Activated T-helper 1 cell treated with anti-CD3 and anti-CD28 coated beads, Interleukin-2, amount 50 U/mL, for 16 hours (primary cell): Measurements from ENCODE around the gene FOSB.
A peak's percentile ranks its signal among the peaks of the same experiment; 100 is the strongest.

Experiments used
- DNase-seq, 2 donors: peaks; one replicate each; pipeline ENCODE4 v3.0.0-alpha.2; 2020; ENCODE audit warnings: low read depth in 1 of 2, low spot score in 1 of 2

The FOSB gene

GRCh38 chr19:45478454-45479238 is 10.8 kb downstream of the FOSB start:
- DNase-seq = peak; percentile 79 to 83

- DNase-seq = no peak
These were observed 15.2 kb downstream of the FOSB start for GRCh38 chr19:45483033-45483432.

DNA sequence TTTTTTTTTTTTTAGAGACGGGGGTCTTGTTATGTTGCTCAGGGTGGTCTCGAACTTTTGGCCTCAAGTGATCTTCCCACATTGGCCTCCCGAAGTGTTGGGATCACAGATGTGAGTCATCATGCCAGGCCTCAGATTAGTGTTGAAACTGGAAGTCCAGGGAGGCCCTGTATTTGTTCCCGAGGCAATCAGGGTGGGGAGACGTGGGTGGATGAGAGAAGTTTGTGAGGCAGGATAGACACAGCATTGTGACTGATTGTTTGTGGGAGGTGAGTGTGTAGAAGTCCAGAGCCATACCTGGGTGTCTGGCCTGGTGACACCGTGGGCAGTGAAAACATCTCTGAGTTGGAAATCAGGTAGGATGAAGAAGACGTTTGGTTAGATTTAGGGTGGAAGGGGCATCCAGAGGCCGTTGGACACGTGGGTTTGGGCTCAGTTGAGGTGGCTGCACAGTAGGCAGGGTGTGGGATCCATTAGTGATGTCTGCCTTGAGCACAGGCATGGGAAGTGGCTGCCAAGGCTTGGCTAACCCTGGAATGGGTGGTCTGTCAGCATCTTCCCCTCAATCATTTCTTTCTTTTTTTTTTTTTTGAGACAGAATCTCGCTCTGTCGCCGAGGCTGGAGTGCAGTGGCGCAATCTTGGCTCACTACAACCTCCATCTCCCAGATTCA is 16.6 kb downstream of the FOSB start:
- DNase-seq = no peak

GRCh38 chr19:45485305-45486077 is 17.7 kb downstream of the FOSB start:
- DNase-seq = peak; percentile 93 to 97

DNA sequence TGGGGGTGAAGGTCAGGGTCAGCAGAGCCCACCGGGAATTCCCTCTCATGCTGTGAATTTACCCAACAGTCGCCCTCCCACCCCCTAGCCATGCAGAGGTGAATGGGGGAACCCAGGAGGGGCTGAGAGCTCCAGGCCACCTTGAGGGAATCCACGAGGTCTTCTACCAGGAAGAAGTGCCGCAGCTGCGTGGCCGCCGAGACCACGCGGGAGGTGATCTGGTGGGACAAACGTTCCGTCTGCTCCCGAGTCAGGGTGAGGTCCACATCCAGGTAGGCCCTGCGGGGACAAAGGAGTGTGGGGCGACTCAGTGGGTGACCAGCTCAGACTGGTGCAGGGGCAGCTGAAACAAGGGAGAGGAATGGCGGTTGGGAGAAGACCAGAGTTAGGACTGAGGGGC is 20.9 kb downstream of the FOSB start:
- DNase-seq = no peak

GRCh38 chr19:45489216-45489855 is 21.5 kb downstream of the FOSB start:
- no peak for DNase-seq

- DNase-seq = no peak
These were observed 24.4 kb downstream of the FOSB start for GRCh38 chr19:45492137-45492626.

DNA sequence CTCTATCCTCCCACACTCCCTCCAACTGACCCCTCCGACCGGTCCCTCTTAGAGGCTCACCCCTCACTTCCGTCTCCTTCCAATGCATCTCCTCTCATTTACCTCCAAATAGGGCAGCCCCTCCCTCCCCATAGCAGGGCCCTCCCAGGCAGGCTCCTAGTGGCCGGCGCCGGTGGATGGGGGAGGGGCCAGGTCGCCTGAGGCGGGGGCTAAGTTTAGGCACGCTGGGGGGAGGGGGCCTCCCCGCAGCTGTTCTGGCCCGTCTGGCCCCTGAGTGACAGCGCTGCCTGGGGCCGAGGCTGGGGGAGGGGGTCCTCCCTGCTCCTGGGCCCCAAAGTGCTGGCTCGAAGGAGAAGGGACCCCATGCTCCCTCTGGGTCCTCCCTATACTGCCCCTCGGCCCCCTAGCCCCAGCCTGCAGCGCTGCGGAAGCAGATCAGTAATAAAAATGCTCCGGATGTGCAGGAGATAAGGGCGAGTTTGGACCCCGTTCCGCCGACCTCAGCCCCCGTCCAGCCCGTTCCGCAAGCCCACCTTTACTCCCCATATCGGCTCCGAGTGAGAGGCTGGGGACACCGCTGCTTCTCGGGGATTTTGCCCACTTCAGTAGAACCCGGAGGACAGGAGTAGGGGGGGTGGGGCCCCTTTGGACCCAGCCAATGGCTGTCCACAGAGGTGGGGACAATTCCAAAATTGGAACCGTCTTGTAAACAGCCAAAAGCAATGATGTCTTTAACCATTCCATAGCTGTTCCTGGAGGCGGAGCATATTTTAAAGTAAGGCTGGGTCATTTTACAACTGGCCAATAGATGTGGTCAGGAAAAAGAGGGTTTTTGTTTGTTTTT is 25.1 kb downstream of the FOSB start:
- no peak for DNase-seq

- no peak for DNase-seq
These were observed 26.6 kb downstream of the FOSB start for GRCh38 chr19:45494261-45494916.

DNA sequence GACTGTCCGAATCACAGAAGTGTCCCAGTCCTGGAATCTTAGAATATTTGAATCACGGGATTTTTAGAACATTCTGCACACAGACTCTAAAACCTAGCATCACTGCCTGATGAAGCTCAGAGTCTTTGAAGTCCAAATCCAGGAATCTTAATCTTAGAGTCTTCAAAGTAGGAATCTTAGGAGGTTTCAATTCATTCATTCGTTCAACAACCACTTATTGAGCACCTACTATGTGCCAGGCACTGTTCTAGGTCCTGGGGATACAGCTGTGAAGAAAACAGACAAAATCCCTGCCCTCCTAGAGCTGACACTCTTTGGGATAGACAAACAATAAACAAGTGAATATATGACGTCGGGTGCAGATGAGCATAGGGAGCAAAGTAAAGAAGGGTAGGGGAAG is 27.4 kb downstream of the FOSB start:
- no peak for DNase-seq

GRCh38 chr19:45496349-45496953 is 28.7 kb downstream of the FOSB start:
- DNase-seq = no peak

DNA sequence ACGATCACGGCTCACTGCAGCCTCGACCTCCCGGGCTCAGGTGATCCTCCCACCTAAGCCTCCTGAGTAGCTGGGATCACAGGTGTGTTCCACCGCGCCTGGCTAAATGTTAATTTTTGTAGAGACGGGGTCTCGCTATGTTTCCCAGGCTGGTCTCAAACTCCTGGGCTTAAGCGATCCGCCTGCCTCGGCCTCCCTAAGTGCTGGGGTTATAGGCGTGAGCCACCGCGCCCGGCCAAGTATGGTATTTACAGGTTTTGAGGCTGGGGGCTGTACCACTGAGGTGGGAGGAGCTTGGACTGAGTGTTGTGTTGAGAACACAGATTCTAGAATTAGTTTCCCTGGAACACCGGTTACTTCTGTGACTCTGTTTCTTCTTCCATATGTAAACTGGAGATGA is 30.0 kb downstream of the FOSB start:
- DNase-seq = no peak

GRCh38 chr19:45498411-45499195 is 30.8 kb downstream of the FOSB start, which contains the start of gene PPM1N:
TSS of gene PPM1N (plus strand) at chr19:45498443. CDS start at chr19:45498473, 30 bp downstream.
- DNase-seq = no peak

GRCh38 chr19:45499196-45500180 is 31.7 kb downstream of the FOSB start:
- peak in 1 of 2 donors; percentile 35 for DNase-seq

DNA sequence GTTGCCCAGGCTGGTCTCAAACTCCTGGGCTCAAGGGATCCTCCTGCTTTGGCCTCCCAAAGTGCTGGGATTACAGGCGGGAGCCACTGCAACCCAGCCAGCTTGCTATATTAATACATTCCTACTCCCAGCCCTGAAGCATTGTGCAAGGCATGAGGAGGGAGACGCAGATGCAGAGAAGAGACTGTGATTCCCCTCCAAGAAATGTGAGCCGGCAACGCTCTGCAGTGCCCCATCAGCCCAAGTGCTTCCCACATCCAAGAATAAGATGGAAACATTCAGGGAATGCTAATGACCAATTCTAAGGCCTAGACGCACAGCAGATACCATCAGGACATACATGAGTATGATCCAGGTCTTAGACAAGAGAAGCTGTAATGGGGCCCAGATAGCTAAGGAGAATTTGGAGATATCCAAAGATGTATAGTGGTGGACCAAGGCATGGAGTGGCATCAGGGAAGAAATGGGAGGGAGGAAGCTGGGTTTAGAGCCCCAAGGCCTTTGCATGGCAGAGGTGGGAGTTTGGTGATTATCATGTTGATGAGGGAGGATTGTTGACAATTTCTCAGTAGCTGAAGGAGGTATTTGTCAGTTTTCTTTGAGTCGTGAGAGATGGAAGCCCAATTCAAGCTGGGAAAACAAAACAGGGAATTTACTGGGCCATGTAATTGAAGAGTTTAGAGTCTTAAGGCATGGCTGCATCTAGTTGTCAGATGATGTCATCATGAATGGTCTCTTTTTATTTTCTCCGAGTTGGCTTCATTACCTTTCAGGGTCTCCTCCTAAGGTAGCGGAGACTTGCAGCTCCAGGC is 33.3 kb downstream of the FOSB start:
- DNase-seq = no peak

DNA sequence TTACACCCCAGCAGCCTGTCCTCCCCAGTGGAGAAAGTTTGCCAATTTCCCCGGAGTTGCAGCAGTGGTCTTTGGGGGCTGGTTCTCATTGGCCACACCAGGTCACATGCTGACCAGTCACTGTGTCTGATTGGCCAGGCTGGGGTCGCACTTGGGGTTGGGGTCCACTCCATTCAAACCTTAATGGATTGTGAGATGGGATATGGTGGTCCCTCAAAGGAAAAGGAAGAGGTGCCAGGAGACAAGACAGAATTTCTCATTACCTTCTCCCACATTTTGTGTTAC is 33.9 kb downstream of the FOSB start:
- DNase-seq = no peak

- no peak for DNase-seq
These were observed 34.3 kb downstream of the FOSB start for GRCh38 chr19:45502111-45502510.
